SK-N-SH (cell line): Measurements from ENCODE around the gene ATN1. TPM values are rescaled to one million over a fixed set of nuclear protein-coding genes. Genes with fewer than 3 reads are reported as not detected.

Experiments
- CTCF ChIA-PET: fragments of 300-600, 350-600 bp; formaldehyde crosslinking; extraction: SDS; loops from one replicate; lab custom pipeline; 2021; lab: Yijun Ruan, JAX
- POLR2A ChIA-PET: fragments of 350-600 bp; sonication (Branson Sonifier 250); formaldehyde crosslinking; extraction: SDS; loops from one replicate; lab custom pipeline; 2020; ENCODE audit warnings: antibody characterized with exemption, inconsistent platforms; lab: Yijun Ruan, JAX
- DNase-seq: peaks from one replicate; pipeline ENCODE4 v3.0.0; 2012
- H2AFZ ChIP-seq: fragments of 200-600 bp; sonication (generic); 2 replicates; pipeline ENCODE4 v1.8.1; 2016; ENCODE audit warnings: antibody characterized with exemption, mild to moderate bottlenecking, low read depth
- H3F3A ChIP-seq: fragments of 200-600 bp; sonication (generic); replicated peaks from 2 replicates; pipeline ENCODE3; 2016; ENCODE audit warnings: antibody characterized with exemption, mild to moderate bottlenecking; ENCODE audit not compliant: insufficient read depth
- H3K27ac ChIP-seq, 2 experiments: fragments of 200-500 bp in 1 of 2; fragments of 200-600 bp in 1 of 2; sonication (Bioruptor generic) in 1 of 2; sonication (generic), shearing (Covaris generic) in 1 of 2; 2 replicates each; pipeline versions ENCODE4 v1.5.1 to v1.6.1; 2014 to 2016; ENCODE audit warnings: low read depth in 2 of 2, inconsistent platforms in 1 of 2, low read length in 1 of 2, mild to moderate bottlenecking in 1 of 2, mixed read lengths in 1 of 2
- H3K27me3 ChIP-seq: fragments of 200-600 bp; sonication (generic), shearing (Covaris generic); 2 replicates; pipeline ENCODE4 v1.6.1; 2016; ENCODE audit warnings: mixed run types; ENCODE audit not compliant: insufficient read depth
- H3K36me3 ChIP-seq, 2 experiments: fragments of 200-500 bp in 1 of 2; fragments of 200-600 bp in 1 of 2; sonication (Bioruptor generic) in 1 of 2; sonication (generic) in 1 of 2; replicated peaks in 1 of 2; 2 replicates each; pipeline versions ENCODE3 to v1.5.1; 2014 to 2016; ENCODE audit warnings: low read length in 1 of 2, mild to moderate bottlenecking in 1 of 2; ENCODE audit not compliant: insufficient read depth in 2 of 2, control insufficient read depth in 1 of 2
- H3K4me1 ChIP-seq, 2 experiments: fragments of 200-500 bp in 1 of 2; fragments of 200-600 bp in 1 of 2; sonication (Bioruptor generic) in 1 of 2; sonication (generic), shearing (Covaris generic) in 1 of 2; 2 replicates each; pipeline versions ENCODE4 v1.5.1 to v1.6.1; 2014 to 2016; ENCODE audit warnings: low read depth in 1 of 2, low read length in 1 of 2, mixed run types in 1 of 2; ENCODE audit not compliant: insufficient read depth in 2 of 2, control insufficient read depth in 1 of 2
- H3K4me2 ChIP-seq: fragments of 200-600 bp; sonication (generic), shearing (Covaris generic); 2 replicates; pipeline ENCODE4 v1.6.1; 2017; ENCODE audit warnings: mixed run types
- H3K4me3 ChIP-seq, 2 experiments: fragments of 200-500 bp in 1 of 2; fragments of 200-600 bp in 1 of 2; sonication (Bioruptor generic) in 1 of 2; sonication (generic), shearing (Covaris generic) in 1 of 2; 2 replicates each; pipeline versions ENCODE4 v1.5.1 to v1.8.1; 2014 to 2016; ENCODE audit warnings: low read depth in 2 of 2, inconsistent platforms in 1 of 2, low read length in 1 of 2, mild to moderate bottlenecking in 1 of 2, mixed read lengths in 1 of 2, moderate library complexity in 1 of 2
- H3K79me2 ChIP-seq: fragments of 200-600 bp; sonication (generic); 2 replicates; pipeline ENCODE4 v1.8.1; 2017; ENCODE audit warnings: mild to moderate bottlenecking; ENCODE audit not compliant: insufficient read depth
- H3K9ac ChIP-seq: fragments of 200-600 bp; sonication (generic); 2 replicates; pipeline ENCODE4 v1.6.1; 2017; ENCODE audit warnings: mixed run types
- H3K9me2 ChIP-seq: fragments of 200-600 bp; sonication (generic); 2 replicates; pipeline ENCODE4 v1.6.1; 2017; ENCODE audit warnings: mixed run types
- H3K9me3 ChIP-seq: fragments of 200-600 bp; sonication (generic); 2 replicates; pipeline ENCODE4 v1.6.1; 2017; ENCODE audit warnings: mixed run types, mild to moderate bottlenecking, moderate library complexity
- H4K20me1 ChIP-seq: fragments of 200-600 bp; sonication (generic); 2 replicates; pipeline ENCODE4 v1.6.1; 2017; ENCODE audit warnings: mild to moderate bottlenecking, mixed run types; ENCODE audit not compliant: insufficient read depth
- ELF1 ChIP-seq: IDR thresholded peaks from 2 replicates; pipeline ENCODE4 v1.4.0; 2012
- EP300 ChIP-seq, 2 experiments: IDR thresholded peaks; 2 replicates each; pipeline versions ENCODE4 v1.4.0 to v1.6.1; 2012; ENCODE audit warnings: borderline replicate concordance in 1 of 2, low read depth in 1 of 2, low read length in 1 of 2
- FOXJ3 ChIP-seq: sonication (generic); formaldehyde crosslinking; IDR thresholded peaks from 2 replicates; pipeline ENCODE4 v1.5.1; 2020; ENCODE audit warnings: mild to moderate bottlenecking, missing genetic modification reagents
- FOXM1 ChIP-seq: IDR thresholded peaks from 2 replicates; pipeline ENCODE4 v1.4.0; 2012; ENCODE audit warnings: low read depth, mild to moderate bottlenecking
- GABPA ChIP-seq: IDR thresholded peaks from 2 replicates; pipeline ENCODE4 v1.4.0; 2012; ENCODE audit warnings: low read depth, mild to moderate bottlenecking
- GATA2 ChIP-seq: sonication (generic); formaldehyde crosslinking; IDR thresholded peaks from 2 replicates; pipeline ENCODE4 v1.5.0; 2020; ENCODE audit warnings: mild to moderate bottlenecking, missing genetic modification reagents
- JUND ChIP-seq: IDR thresholded peaks from 2 replicates; pipeline ENCODE4 v1.4.0; 2012
- MAX ChIP-seq: IDR thresholded peaks from 2 replicates; pipeline ENCODE4 v1.4.0; 2012; ENCODE audit warnings: low read depth
- MEF2A ChIP-seq: IDR thresholded peaks from 2 replicates; pipeline ENCODE4 v1.4.0; 2012; ENCODE audit warnings: low read depth, borderline replicate concordance
- MXI1 ChIP-seq: IDR thresholded peaks from 2 replicates; pipeline ENCODE4 v1.6.1; 2012; ENCODE audit warnings: mild to moderate bottlenecking, low read depth, low read length, improper control_type of control experiment
- NRF1 ChIP-seq: IDR thresholded peaks from 2 replicates; pipeline ENCODE4 v1.6.1; 2012; ENCODE audit warnings: low read depth, mild to moderate bottlenecking, low read length
- POLR2AphosphoS5 ChIP-seq: IDR thresholded peaks from 2 replicates; pipeline ENCODE4 v1.6.1; 2012; ENCODE audit warnings: low read depth, low read length
- RAD21 ChIP-seq: IDR thresholded peaks from 2 replicates; pipeline ENCODE4 v1.6.1; 2012; ENCODE audit warnings: mild to moderate bottlenecking, low read length
- RCOR1 ChIP-seq: fragments of 150-350 bp; IDR thresholded peaks from 2 replicates; pipeline ENCODE4 v1.6.1; 2017; ENCODE audit warnings: antibody characterized with exemption, low read length
- RFX5 ChIP-seq: IDR thresholded peaks from 2 replicates; pipeline ENCODE4 v1.6.1; 2012; ENCODE audit warnings: mild to moderate bottlenecking, improper control_type of control experiment, low read length
- RXRA ChIP-seq: IDR thresholded peaks from 2 replicates; pipeline ENCODE4 v1.4.0; 2012; ENCODE audit warnings: low read depth, mild to moderate bottlenecking, borderline replicate concordance
- SIN3A ChIP-seq: IDR thresholded peaks from 2 replicates; pipeline ENCODE4 v1.6.1; 2012; ENCODE audit warnings: low read depth, mild to moderate bottlenecking, low read length, moderate library complexity, borderline replicate concordance
- TCF12 ChIP-seq: IDR thresholded peaks from 2 replicates; pipeline ENCODE4 v1.4.0; 2012
- YY1 ChIP-seq: IDR thresholded peaks from 2 replicates; pipeline ENCODE4 v1.4.0; 2012; ENCODE audit warnings: low read depth, mild to moderate bottlenecking
- WGBS: methylation state at CpG from one replicate; pipeline ENCODE4 v1.1.6; 2017; ENCODE audit warnings: low lambda C conversion rate; 5-methylcytosine and 5-hydroxymethylcytosine counted together
- polyA plus RNA-seq, 3 experiments: library from polyadenylated mRNA; depleted of rRNA; stranded (reverse); fragments of >200 nt; gene quantifications; 2 replicates each; pipeline ENCODE4 v1.2.3, GENCODE V29; 2012
- TF ChIP-seq, protein P1 (sequence below): IDR thresholded peaks from 2 replicates; pipeline ENCODE4 v1.4.0; 2012; ENCODE audit warnings: low read depth, borderline replicate concordance
- TF ChIP-seq, protein P2 (sequence below): fragments of 150-350 bp; IDR thresholded peaks from 2 replicates; pipeline ENCODE4 v1.6.1; 2017; ENCODE audit warnings: antibody characterized with exemption, low read length, low read depth, borderline replicate concordance

The ATN1 gene
- polyA plus RNA-seq, 1 of the 3 experiments (the other 2 are of a cell fraction) = 29.3 TPM

GRCh38 chr12:6978188-6978587, 50.4 kb downstream of the ATN1 start:
- peaks cover 6% of the 10 kb centered on the region; the same call in 1 of the 2 replicates for H3K79me2 ChIP-seq
- H3K9ac ChIP-seq = no peak overlapping the region
- no peak overlapping the region for H2AFZ ChIP-seq
- ChIA-PET POLR2A (interaction anchor here (0.5 kb wide), 1 partner anchor 9 kb away, joined by 3 read pairs; no protein-coding TSS in a partner anchor), CTCF (interaction anchor here (0.8 to 1.9 kb wide), 4 partner anchors 10 to 130 kb away, joined by 3 to 6 read pairs (median 4); partner anchors contain the start of gene C1R)
- no peaks in the 10 kb centered on the region for H3F3A ChIP-seq
- H3K27me3 ChIP-seq = no peaks in the 10 kb centered on the region
- H3K4me2 ChIP-seq = no peak overlapping the region
- no peak overlapping the region for H3K4me3 ChIP-seq
- WGBS = 98% methylated on average over 5 of the region's 6 CpGs
- no peak for DNase-seq
- H4K20me1 ChIP-seq = no peaks in the 10 kb centered on the region
- no peak for TF ChIP-seq JUND
- no peak for TF ChIP-seq POLR2AphosphoS5
- no peak for TF ChIP-seq RFX5
- no peak for TF ChIP-seq TCF12
- no peak for TF ChIP-seq MXI1
- no peak for TF ChIP-seq GATA2 (CRISPR knock-in tag)
- no peaks in the 10 kb centered on the region for H3K9me3 ChIP-seq
- no peak overlapping the region for H3K27ac ChIP-seq
- peaks cover 49 to 77% of the 10 kb centered on the region in 2 experiments for H3K36me3 ChIP-seq
- H3K9me2 ChIP-seq = no peaks in the 10 kb centered on the region
- H3K4me1 ChIP-seq = no peaks in the 10 kb centered on the region

- H3K9me2 ChIP-seq = no peaks in the 10 kb centered on the region
- ChIA-PET POLR2A (no interaction called here), CTCF (interaction anchor here (0.8 to 1.9 kb wide), 4 partner anchors 13 to 164 kb away, joined by 3 to 6 read pairs (median 4); partner anchors contain the start of gene C1R)
- H3K79me2 ChIP-seq = peaks cover 2% of the 10 kb centered on the region; the same call in 1 of the 2 replicates
- no peak overlapping the region for H3K27ac ChIP-seq
- no peak overlapping the region for H3K9ac ChIP-seq
- no peaks in the 10 kb centered on the region for H4K20me1 ChIP-seq
- H3K4me2 ChIP-seq = no peak overlapping the region
- no peak overlapping the region for H3K4me3 ChIP-seq
- peaks cover 51 to 80% of the 10 kb centered on the region in 2 experiments for H3K36me3 ChIP-seq
- no peak overlapping the region for H2AFZ ChIP-seq
- no peak for DNase-seq
- no peak for TF ChIP-seq MAX
- TF ChIP-seq SIN3A = no peak
- no peak for TF ChIP-seq RCOR1
- no peak for TF ChIP-seq GATA2 (CRISPR knock-in tag)
- no peak for TF ChIP-seq POLR2AphosphoS5
- no peak for TF ChIP-seq YY1
- TF ChIP-seq, protein P1, sequence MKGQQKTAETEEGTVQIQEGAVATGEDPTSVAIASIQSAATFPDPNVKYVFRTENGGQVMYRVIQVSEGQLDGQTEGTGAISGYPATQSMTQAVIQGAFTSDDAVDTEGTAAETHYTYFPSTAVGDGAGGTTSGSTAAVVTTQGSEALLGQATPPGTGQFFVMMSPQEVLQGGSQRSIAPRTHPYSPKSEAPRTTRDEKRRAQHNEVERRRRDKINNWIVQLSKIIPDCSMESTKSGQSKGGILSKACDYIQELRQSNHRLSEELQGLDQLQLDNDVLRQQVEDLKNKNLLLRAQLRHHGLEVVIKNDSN = no peak
- no peak for TF ChIP-seq MXI1
- no peaks in the 10 kb centered on the region for H3K4me1 ChIP-seq
- no peaks in the 10 kb centered on the region for H3K9me3 ChIP-seq
- 90% methylated on average over 3 of the region's 3 CpGs for WGBS
- H3F3A ChIP-seq = no peaks in the 10 kb centered on the region
- H3K27me3 ChIP-seq = no peaks in the 10 kb centered on the region
Measured at GRCh38 chr12:6978611-6979011, 50.9 kb downstream of the ATN1 start.

GRCh38 chr12:6979021-6979420, 51.3 kb downstream of the ATN1 start:
- Histone ChIP-seq H3F3A (no peaks in the 10 kb centered on the region), H3K27me3 (no peaks in the 10 kb centered on the region), H3K4me2 (no peak overlapping the region), H3K9me2 (no peaks in the 10 kb centered on the region), H3K4me1 (no peaks in the 10 kb centered on the region), H3K4me3 (no peak overlapping the region), H3K79me2 (no peaks in the 10 kb centered on the region), H2AFZ (no peak overlapping the region), H3K9ac (no peak overlapping the region), H3K27ac (no peak overlapping the region; a peak in 1 of 4 replicates), H3K36me3 (peaks cover 51 to 78% of the 10 kb centered on the region in 2 experiments), H3K9me3 (no peaks in the 10 kb centered on the region), H4K20me1 (no peaks in the 10 kb centered on the region)
- POLR2A ChIA-PET = no interaction called here
- WGBS = 88% methylated on average over 4 of the region's 6 CpGs
- CTCF ChIA-PET = interaction anchor here (0.8 to 1.9 kb wide), 3 partner anchors 39 to 163 kb away, joined by 3 to 4 read pairs (median 3); partner anchors contain the start of gene LPCAT3
- no peak for DNase-seq
- TF ChIP-seq TCF12 (no peak), MAX (no peak), JUND (no peak), GABPA (no peak), MEF2A (no peak), MXI1 (no peak), ELF1 (no peak), RAD21 (no peak), FOXJ3 (CRISPR knock-in tag) (no peak), NRF1 (no peak), EP300 (IDR thresholded peaks at IDR 0.05; ENCODE audit: borderline replicate concordance in 1 of 2, low read depth in 1 of 2, low read length in 1 of 2) (no peak), RCOR1 (no peak), FOXM1 (no peak), RXRA (no peak), GATA2 (CRISPR knock-in tag) (no peak)
- TF ChIP-seq, protein P2, sequence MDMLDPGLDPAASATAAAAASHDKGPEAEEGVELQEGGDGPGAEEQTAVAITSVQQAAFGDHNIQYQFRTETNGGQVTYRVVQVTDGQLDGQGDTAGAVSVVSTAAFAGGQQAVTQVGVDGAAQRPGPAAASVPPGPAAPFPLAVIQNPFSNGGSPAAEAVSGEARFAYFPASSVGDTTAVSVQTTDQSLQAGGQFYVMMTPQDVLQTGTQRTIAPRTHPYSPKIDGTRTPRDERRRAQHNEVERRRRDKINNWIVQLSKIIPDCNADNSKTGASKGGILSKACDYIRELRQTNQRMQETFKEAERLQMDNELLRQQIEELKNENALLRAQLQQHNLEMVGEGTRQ = no peak
